Thoracic aorta (tissue), 2 donors: Measurements from ENCODE around the gene CLTA. TPM values are rescaled to one million over a fixed set of nuclear protein-coding genes. Genes with fewer than 3 reads are reported as not detected.
A peak's percentile ranks its signal among the peaks of the same experiment; 100 is the strongest.

Experiments used
- ATAC-seq: fragments of 150-250 bp; one replicate; pipeline ENCODE4 v1.8.0; 2017; ENCODE audit warnings: low read depth; ENCODE audit not compliant: insufficient number of reproducible peaks, low FRiP score
- DNase-seq: peaks from one replicate; pipeline ENCODE4 v3.0.0-alpha.2; 2020; ENCODE audit warnings: low spot score
- H3K27ac ChIP-seq, 2 donors: fragments of 200-600 bp; sonication (generic); 1 replicate in 1 of 2; 2 replicates in 1 of 2; pipeline ENCODE4 v1.5.1; 2016; ENCODE audit warnings: mild to moderate bottlenecking in 2 of 2, moderate library complexity in 2 of 2
- H3K27me3 ChIP-seq: fragments of 200-600 bp; sonication (generic); replicated peaks from 2 replicates; pipeline ENCODE4 v1.6.0; 2016; ENCODE audit warnings: mild to moderate bottlenecking; ENCODE audit not compliant: insufficient read depth
- H3K36me3 ChIP-seq: fragments of 200-600 bp; sonication (generic); one replicate; pipeline ENCODE4 v1.5.1; 2016
- H3K4me1 ChIP-seq, 2 donors: fragments of 200-600 bp; sonication (generic); 1 replicate in 1 of 2; 2 replicates in 1 of 2; pipeline versions ENCODE4 v1.5.1 to v1.6.0; 2016; ENCODE audit warnings: low read depth in 2 of 2, mild to moderate bottlenecking in 1 of 2; ENCODE audit not compliant: control insufficient read depth in 1 of 2
- H3K4me3 ChIP-seq: fragments of 200-600 bp; sonication (generic); 2 replicates; pipeline ENCODE4 v1.5.1; 2016; ENCODE audit warnings: mild to moderate bottlenecking
- H3K9me3 ChIP-seq: fragments of 200-600 bp; sonication (generic); 2 replicates; pipeline ENCODE4 v1.5.1; 2016
- total RNA-seq, 2 donors: library from RNA; depleted of rRNA; stranded (reverse); fragments of >200 nt; gene quantifications; one replicate each; pipeline versions ENCODE4 v1.1.0 to v1.2.3, GENCODE V29; 2016
- TF ChIP-seq, protein P1 (sequence below): fragments of 200-600 bp; sonication (generic); IDR thresholded peaks from one replicate; pipeline ENCODE4 v1.5.1; 2019; ENCODE audit warnings: antibody characterized with exemption

The CLTA gene
- total RNA-seq, 2 donors from 2014 or later: 127 to 145 TPM

DNA sequence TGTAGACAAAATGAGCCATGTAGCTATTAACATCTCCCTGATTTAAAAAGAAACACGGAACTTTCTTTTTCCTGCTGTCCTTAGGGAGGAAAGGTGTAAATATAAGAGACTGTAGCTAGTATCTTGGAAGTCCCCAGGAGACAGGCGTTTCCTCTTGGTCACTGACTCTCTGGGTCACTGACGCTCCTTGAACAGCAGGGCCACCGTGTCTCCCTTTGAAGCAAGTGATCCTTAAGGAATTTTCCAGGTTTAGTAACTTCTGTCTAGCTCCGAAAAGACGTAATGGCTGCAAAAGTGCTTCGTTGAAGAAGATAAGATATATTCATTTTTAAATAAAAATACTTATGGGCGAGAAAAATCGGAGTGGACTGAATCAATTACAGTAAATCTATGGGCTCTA is 745 bp upstream of the CLTA start:
- DNase-seq (no peak), ATAC-seq (no peak)
- no peaks in the 10 kb centered on the region for H3K36me3 ChIP-seq
- H3K4me3 ChIP-seq: peak overlapping the region; percentile 98
- TF ChIP-seq, protein P1, sequence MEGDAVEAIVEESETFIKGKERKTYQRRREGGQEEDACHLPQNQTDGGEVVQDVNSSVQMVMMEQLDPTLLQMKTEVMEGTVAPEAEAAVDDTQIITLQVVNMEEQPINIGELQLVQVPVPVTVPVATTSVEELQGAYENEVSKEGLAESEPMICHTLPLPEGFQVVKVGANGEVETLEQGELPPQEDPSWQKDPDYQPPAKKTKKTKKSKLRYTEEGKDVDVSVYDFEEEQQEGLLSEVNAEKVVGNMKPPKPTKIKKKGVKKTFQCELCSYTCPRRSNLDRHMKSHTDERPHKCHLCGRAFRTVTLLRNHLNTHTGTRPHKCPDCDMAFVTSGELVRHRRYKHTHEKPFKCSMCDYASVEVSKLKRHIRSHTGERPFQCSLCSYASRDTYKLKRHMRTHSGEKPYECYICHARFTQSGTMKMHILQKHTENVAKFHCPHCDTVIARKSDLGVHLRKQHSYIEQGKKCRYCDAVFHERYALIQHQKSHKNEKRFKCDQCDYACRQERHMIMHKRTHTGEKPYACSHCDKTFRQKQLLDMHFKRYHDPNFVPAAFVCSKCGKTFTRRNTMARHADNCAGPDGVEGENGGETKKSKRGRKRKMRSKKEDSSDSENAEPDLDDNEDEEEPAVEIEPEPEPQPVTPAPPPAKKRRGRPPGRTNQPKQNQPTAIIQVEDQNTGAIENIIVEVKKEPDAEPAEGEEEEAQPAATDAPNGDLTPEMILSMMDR: no peak
- H3K4me1 ChIP-seq: peaks cover 34 to 42% of the 10 kb centered on the region in 2 donors
- H3K9me3 ChIP-seq: no peaks in the 10 kb centered on the region
- peak overlapping the region; percentile 89 to 95 for H3K27ac ChIP-seq
- no peaks in the 10 kb centered on the region for H3K27me3 ChIP-seq

DNA sequence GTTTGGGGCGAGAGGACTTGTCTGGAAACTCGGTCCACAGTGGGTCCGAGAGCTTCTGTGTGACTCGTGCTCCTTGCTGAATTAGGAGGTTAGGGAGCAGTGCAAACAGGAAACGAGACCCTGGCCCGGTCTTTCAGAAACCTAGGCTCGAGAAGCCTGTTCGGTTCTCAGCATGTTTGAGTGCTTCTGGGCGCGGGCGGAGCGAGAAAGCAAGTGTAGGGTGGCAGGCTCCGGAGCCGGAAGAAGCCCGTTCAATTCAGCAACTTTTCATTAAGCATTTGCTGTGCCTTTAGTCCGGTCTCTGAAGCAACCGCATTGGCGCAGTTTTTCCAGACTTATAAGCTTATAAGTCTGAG is 547 bp downstream of the CLTA start:
- no peak for DNase-seq

DNA sequence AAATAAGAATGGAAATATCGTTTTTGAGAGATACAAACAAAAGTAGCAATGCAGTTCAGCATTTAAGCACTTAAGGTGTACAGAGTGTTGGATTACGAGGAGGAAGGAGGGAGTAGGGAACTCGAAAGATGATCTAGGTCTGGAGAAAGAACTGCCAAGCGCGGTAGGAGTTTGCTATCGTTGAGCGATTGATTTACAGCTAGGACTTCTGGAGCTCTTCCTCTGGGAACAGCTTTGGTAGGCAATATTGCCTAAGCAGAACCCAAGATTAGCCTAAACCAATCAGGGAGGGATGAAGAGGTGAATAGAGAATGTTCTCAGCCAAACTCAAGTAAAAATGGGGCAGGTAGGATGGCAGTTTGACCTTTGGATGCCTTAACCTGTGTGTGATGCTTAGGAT is 965 bp downstream of the CLTA start:
- Histone ChIP-seq H3K4me3 (peak overlapping the region; percentile 98), H3K9me3 (no peaks in the 10 kb centered on the region), H3K27ac (peak overlapping the region; percentile 89 to 95), H3K36me3 (no peaks in the 10 kb centered on the region), H3K4me1 (peaks cover 34 to 42% of the 10 kb centered on the region in 2 donors), H3K27me3 (no peaks in the 10 kb centered on the region)
- no peak for ATAC-seq
- no peak for DNase-seq
- TF ChIP-seq, protein P1: no peak

More for the DNA sequence above, 547 bp downstream of the CLTA start:
- Histone ChIP-seq H3K27me3 (no peaks in the 10 kb centered on the region), H3K36me3 (no peaks in the 10 kb centered on the region), H3K4me3 (peak overlapping the region; percentile 98), H3K4me1 (peaks cover 34 to 42% of the 10 kb centered on the region in 2 donors), H3K27ac (peak overlapping the region; percentile 89 to 95), H3K9me3 (no peaks in the 10 kb centered on the region)
- TF ChIP-seq, protein P1: no peak
- no peak for ATAC-seq

DNA sequence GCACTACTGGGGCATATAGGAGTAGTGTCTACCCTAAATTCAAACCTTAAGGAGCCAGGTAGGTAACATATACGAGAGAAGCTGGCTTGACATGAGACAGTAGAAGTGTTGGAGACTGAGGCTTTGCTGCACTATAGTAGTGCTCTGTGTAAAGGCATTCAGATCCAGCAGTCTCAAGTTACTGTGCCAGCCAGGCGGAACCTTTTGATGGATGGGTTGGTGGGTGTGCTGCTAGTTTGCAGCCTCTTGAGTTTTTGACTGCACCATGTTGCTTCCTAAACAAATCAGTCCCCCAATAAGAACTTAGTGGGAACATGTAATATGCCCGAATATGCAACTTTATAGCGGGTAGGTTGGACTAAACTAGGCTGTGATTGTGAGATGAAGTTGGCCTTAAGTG is 1.5 kb downstream of the CLTA start:
- peaks cover 34 to 42% of the 10 kb centered on the region in 2 donors for H3K4me1 ChIP-seq
- peaks cover 3% of the 10 kb centered on the region for H3K36me3 ChIP-seq
- TF ChIP-seq, protein P1: no peak
- ATAC-seq (no peak), DNase-seq (no peak)
- no peaks in the 10 kb centered on the region for H3K9me3 ChIP-seq
- H3K27me3 ChIP-seq: no peaks in the 10 kb centered on the region
- H3K4me3 ChIP-seq: peak overlapping the region; percentile 98
- H3K27ac ChIP-seq: no peak overlapping the region

- TF ChIP-seq, protein P1: no peak
- peak overlapping the region; percentile 98 for H3K4me3 ChIP-seq
- H3K4me1 ChIP-seq: peaks cover 34 to 42% of the 10 kb centered on the region in 2 donors
- H3K27ac ChIP-seq: no peak overlapping the region
- peaks cover 6% of the 10 kb centered on the region for H3K36me3 ChIP-seq
- ATAC-seq: no peak
- H3K9me3 ChIP-seq: no peaks in the 10 kb centered on the region
- H3K27me3 ChIP-seq: no peaks in the 10 kb centered on the region
- no peak for DNase-seq
Measured at GRCh38 chr9:36193023-36193422, 2.3 kb downstream of the CLTA start.
